ENCODE data around the gene KDM2B. TPM values are rescaled to one million over a fixed set of nuclear protein-coding genes. Genes with fewer than 3 reads are reported as not detected.

KDM2B gene
- total RNA-seq, 1 donor from 2014 or later, result 36.8 TPM

- DNase-seq, result no peak
- intact Hi-C loops (cut with DNase I), result no loop called here
- H3K36me3 ChIP-seq, result no peaks in the 10 kb centered on the region
- no peak overlapping the region for H3K4me3 ChIP-seq
- H3K27me3 ChIP-seq (ENCODE audit: low read depth), result no peaks in the 10 kb centered on the region
- peaks cover 16% of the 10 kb centered on the region for H3K4me1 ChIP-seq
- H3K27ac ChIP-seq, result peak overlapping the region; percentile 19
- ATAC-seq, result no peak
- TF ChIP-seq CTCF (IDR thresholded peaks at IDR 0.05), result no peak
- no peaks in the 10 kb centered on the region for H3K9me3 ChIP-seq
Observed at GRCh38 chr12:121565076-121565475, 15.7 kb downstream of the KDM2B start.

- intact Hi-C loops (cut with DNase I), result no loop called here
- no peaks in the 10 kb centered on the region for H3K27me3 ChIP-seq (ENCODE audit: low read depth)
- H3K36me3 ChIP-seq, result no peaks in the 10 kb centered on the region
- H3K9me3 ChIP-seq, result no peaks in the 10 kb centered on the region
- H3K27ac ChIP-seq, result no peak overlapping the region
- no peak for TF ChIP-seq CTCF (IDR thresholded peaks at IDR 0.05)
- DNase-seq, result no peak
- ATAC-seq, result no peak
- H3K4me1 ChIP-seq, result no peaks in the 10 kb centered on the region
- no peak overlapping the region for H3K4me3 ChIP-seq
Observed at GRCh38 chr12:121562488-121562887, 18.3 kb downstream of the KDM2B start.

- DNase-seq (no peak), ATAC-seq (no peak)
- intact Hi-C loops (cut with DNase I), result no loop called here
- no peaks in the 10 kb centered on the region for H3K27me3 ChIP-seq (ENCODE audit: low read depth)
- no peaks in the 10 kb centered on the region for H3K9me3 ChIP-seq
- H3K36me3 ChIP-seq, result no peaks in the 10 kb centered on the region
- no peak for TF ChIP-seq CTCF (IDR thresholded peaks at IDR 0.05)
- H3K4me3 ChIP-seq, result no peak overlapping the region
- no peaks in the 10 kb centered on the region for H3K4me1 ChIP-seq
- no peak overlapping the region for H3K27ac ChIP-seq
Observed at GRCh38 chr12:121561009-121561395, 19.8 kb downstream of the KDM2B start.

GRCh38 chr12:121560392-121561008 is 20.3 kb downstream of the KDM2B start:
- Histone ChIP-seq H3K4me1 (no peaks in the 10 kb centered on the region), H3K27me3 (ENCODE audit: low read depth) (no peaks in the 10 kb centered on the region), H3K36me3 (no peaks in the 10 kb centered on the region), H3K27ac (no peak overlapping the region), H3K9me3 (no peaks in the 10 kb centered on the region), H3K4me3 (no peak overlapping the region)
- no peak for DNase-seq
- ATAC-seq, result peak in 1 of 2 donors; percentile 19
- intact Hi-C loops (cut with DNase I), result no loop called here
- TF ChIP-seq CTCF (IDR thresholded peaks at IDR 0.05), result no peak

GRCh38 chr12:121558956-121559355 is 21.9 kb downstream of the KDM2B start:
- ATAC-seq, result no peak

More at GRCh38 chr12:121558956-121559355, 21.9 kb downstream of the KDM2B start:
- no peak for DNase-seq
- Histone ChIP-seq H3K27me3 (ENCODE audit: low read depth) (no peaks in the 10 kb centered on the region), H3K9me3 (no peaks in the 10 kb centered on the region), H3K4me3 (no peak overlapping the region), H3K27ac (no peak overlapping the region), H3K4me1 (no peaks in the 10 kb centered on the region), H3K36me3 (no peaks in the 10 kb centered on the region)
- no peak for TF ChIP-seq CTCF (IDR thresholded peaks at IDR 0.05)
- intact Hi-C loops (cut with DNase I), result no loop called here

Measured in lower lobe of right lung (tissue), 2 donors.